ENCODE measurements around the gene ZNF462.
"Not testable (repeated sequence)": the region's sequence is repeated elsewhere in the genome, so short reads cannot be mapped to it uniquely, and the experiment has no call there.

The ZNF462 gene

GRCh38 chr9:106889061-106889590, 26.2 kb downstream of the ZNF462 start:
- Mint-ChIP-seq H3K27ac (no peak overlapping the region), H3K4me1 (ENCODE audit: low read depth) (no peaks in the 10 kb centered on the region), H3K9me3 (no peaks in the 10 kb centered on the region), H3K4me3 (no peak overlapping the region), H3K36me3 (ENCODE audit: low read depth) (no peaks in the 10 kb centered on the region), H3K27me3 (ENCODE audit: low read depth) (no peaks in the 10 kb centered on the region)

- Mint-ChIP-seq H3K36me3 (ENCODE audit: low read depth) (no peaks in the 10 kb centered on the region), H3K27me3 (ENCODE audit: low read depth) (no peaks in the 10 kb centered on the region), H3K4me3 (no peak overlapping the region), H3K4me1 (ENCODE audit: low read depth) (no peaks in the 10 kb centered on the region), H3K9me3 (no peaks in the 10 kb centered on the region), H3K27ac (no peak overlapping the region)
These were observed 27.6 kb downstream of the ZNF462 start for GRCh38 chr9:106890608-106891007.

- H3K4me3 Mint-ChIP-seq = no peak overlapping the region
- no peaks in the 10 kb centered on the region for H3K36me3 Mint-ChIP-seq (ENCODE audit: low read depth)
- no peaks in the 10 kb centered on the region for H3K9me3 Mint-ChIP-seq
- H3K4me1 Mint-ChIP-seq (ENCODE audit: low read depth) = no peaks in the 10 kb centered on the region
- H3K27ac Mint-ChIP-seq = no peak overlapping the region
- no peaks in the 10 kb centered on the region for H3K27me3 Mint-ChIP-seq (ENCODE audit: low read depth)
These were observed 28.3 kb downstream of the ZNF462 start for GRCh38 chr9:106891286-106891685.

GRCh38 chr9:106892632-106893031, 29.7 kb downstream of the ZNF462 start:
- Mint-ChIP-seq H3K9me3 (no peaks in the 10 kb centered on the region), H3K4me1 (ENCODE audit: low read depth) (no peaks in the 10 kb centered on the region), H3K36me3 (ENCODE audit: low read depth) (no peaks in the 10 kb centered on the region), H3K27ac (no peak overlapping the region), H3K4me3 (no peak overlapping the region), H3K27me3 (ENCODE audit: low read depth) (no peaks in the 10 kb centered on the region)

- Mint-ChIP-seq H3K4me3 (no peak overlapping the region), H3K9me3 (no peaks in the 10 kb centered on the region), H3K36me3 (ENCODE audit: low read depth) (no peaks in the 10 kb centered on the region), H3K27ac (no peak overlapping the region), H3K27me3 (ENCODE audit: low read depth) (no peaks in the 10 kb centered on the region), H3K4me1 (ENCODE audit: low read depth) (no peaks in the 10 kb centered on the region)
These were observed 30.1 kb downstream of the ZNF462 start for GRCh38 chr9:106893088-106893487.

GRCh38 chr9:106896695-106897094, 33.7 kb downstream of the ZNF462 start:
- H3K27me3 Mint-ChIP-seq (ENCODE audit: low read depth) = no peaks in the 10 kb centered on the region
- no peaks in the 10 kb centered on the region for H3K36me3 Mint-ChIP-seq (ENCODE audit: low read depth)

GRCh38 chr9:106897236-106897635, 34.3 kb downstream of the ZNF462 start:
- peaks cover 5% of the 10 kb centered on the region for H3K9me3 Mint-ChIP-seq
- H3K27me3 Mint-ChIP-seq (ENCODE audit: low read depth) = no peaks in the 10 kb centered on the region
- no peaks in the 10 kb centered on the region for H3K36me3 Mint-ChIP-seq (ENCODE audit: low read depth)
- no peak overlapping the region for H3K4me3 Mint-ChIP-seq
- H3K4me1 Mint-ChIP-seq (ENCODE audit: low read depth) = no peaks in the 10 kb centered on the region
- no peak overlapping the region for H3K27ac Mint-ChIP-seq

More at GRCh38 chr9:106896695-106897094, 33.7 kb downstream of the ZNF462 start:
- no peak overlapping the region for H3K27ac Mint-ChIP-seq
- H3K4me3 Mint-ChIP-seq = no peak overlapping the region
- peaks cover 5% of the 10 kb centered on the region for H3K9me3 Mint-ChIP-seq
- no peaks in the 10 kb centered on the region for H3K4me1 Mint-ChIP-seq (ENCODE audit: low read depth)

- Mint-ChIP-seq H3K27me3 (ENCODE audit: low read depth) (no peaks in the 10 kb centered on the region), H3K9me3 (peaks cover 8% of the 10 kb centered on the region), H3K4me3 (no peak overlapping the region), H3K27ac (no peak overlapping the region), H3K4me1 (ENCODE audit: low read depth) (no peaks in the 10 kb centered on the region), H3K36me3 (ENCODE audit: low read depth) (no peaks in the 10 kb centered on the region)
These were observed 34.8 kb downstream of the ZNF462 start for GRCh38 chr9:106897751-106898150.

GRCh38 chr9:106900523-106900922, 37.6 kb downstream of the ZNF462 start:
- not testable (repeated sequence) for H3K4me1 Mint-ChIP-seq (ENCODE audit: low read depth); H3K36me3 Mint-ChIP-seq (ENCODE audit: low read depth); H3K27ac Mint-ChIP-seq; H3K4me3 Mint-ChIP-seq; H3K27me3 Mint-ChIP-seq (ENCODE audit: low read depth)
- peaks cover 19% of the 10 kb centered on the region for H3K9me3 Mint-ChIP-seq

GRCh38 chr9:106906129-106906528, 43.2 kb downstream of the ZNF462 start:
- H3K9me3 Mint-ChIP-seq = peaks cover 19% of the 10 kb centered on the region
- H3K36me3 Mint-ChIP-seq (ENCODE audit: low read depth) = no peaks in the 10 kb centered on the region
- no peak overlapping the region for H3K27ac Mint-ChIP-seq
- H3K4me1 Mint-ChIP-seq (ENCODE audit: low read depth) = no peaks in the 10 kb centered on the region
- H3K27me3 Mint-ChIP-seq (ENCODE audit: low read depth) = no peaks in the 10 kb centered on the region
- no peak overlapping the region for H3K4me3 Mint-ChIP-seq

GRCh38 chr9:106911951-106912350, 49.0 kb downstream of the ZNF462 start:
- Mint-ChIP-seq H3K4me1 (ENCODE audit: low read depth) (no peaks in the 10 kb centered on the region), H3K9me3 (peaks cover 2% of the 10 kb centered on the region), H3K27me3 (ENCODE audit: low read depth) (no peaks in the 10 kb centered on the region), H3K4me3 (no peak overlapping the region), H3K36me3 (ENCODE audit: low read depth) (no peaks in the 10 kb centered on the region), H3K27ac (no peak overlapping the region)

- Mint-ChIP-seq H3K36me3 (ENCODE audit: low read depth) (no peaks in the 10 kb centered on the region), H3K9me3 (no peaks in the 10 kb centered on the region), H3K4me1 (ENCODE audit: low read depth) (no peaks in the 10 kb centered on the region), H3K4me3 (no peak overlapping the region), H3K27me3 (ENCODE audit: low read depth) (no peaks in the 10 kb centered on the region), H3K27ac (no peak overlapping the region)
These were observed 50.3 kb downstream of the ZNF462 start for GRCh38 chr9:106913276-106913675.

GRCh38 chr9:106915851-106916250, 52.9 kb downstream of the ZNF462 start:
- Mint-ChIP-seq H3K36me3 (ENCODE audit: low read depth) (no peaks in the 10 kb centered on the region), H3K4me3 (no peak overlapping the region), H3K4me1 (ENCODE audit: low read depth) (no peaks in the 10 kb centered on the region), H3K27me3 (ENCODE audit: low read depth) (no peaks in the 10 kb centered on the region), H3K27ac (no peak overlapping the region), H3K9me3 (no peaks in the 10 kb centered on the region)

GRCh38 chr9:106916466-106917235, 53.7 kb downstream of the ZNF462 start:
- no peak overlapping the region for H3K27ac Mint-ChIP-seq
- no peaks in the 10 kb centered on the region for H3K36me3 Mint-ChIP-seq (ENCODE audit: low read depth)
- no peak overlapping the region for H3K4me3 Mint-ChIP-seq

GRCh38 chr9:106918825-106919509, 56.0 kb downstream of the ZNF462 start:
- no peak overlapping the region for H3K27ac Mint-ChIP-seq
- no peak overlapping the region for H3K4me3 Mint-ChIP-seq
- no peaks in the 10 kb centered on the region for H3K36me3 Mint-ChIP-seq (ENCODE audit: low read depth)
- no peaks in the 10 kb centered on the region for H3K4me1 Mint-ChIP-seq (ENCODE audit: low read depth)
- peaks cover 4% of the 10 kb centered on the region for H3K9me3 Mint-ChIP-seq
- H3K27me3 Mint-ChIP-seq (ENCODE audit: low read depth) = no peaks in the 10 kb centered on the region

More at GRCh38 chr9:106916466-106917235, 53.7 kb downstream of the ZNF462 start:
- no peaks in the 10 kb centered on the region for H3K27me3 Mint-ChIP-seq (ENCODE audit: low read depth)
- no peaks in the 10 kb centered on the region for H3K4me1 Mint-ChIP-seq (ENCODE audit: low read depth)
- no peaks in the 10 kb centered on the region for H3K9me3 Mint-ChIP-seq
